Thymus (tissue), 11 donors: ENCODE measurements around the gene ZFR2. TPM values are rescaled to one million over a fixed set of nuclear protein-coding genes. Genes with fewer than 3 reads are reported as not detected.

Experiments
- DNase-seq, 9 donors: peaks; one replicate each; pipeline ENCODE4 v3.0.0-alpha.2; 2013; ENCODE audit warnings: low spot score in 9 of 9, low read depth in 6 of 9, missing footprints in 1 of 9
- H3K27ac ChIP-seq, 2 donors: one replicate each; pipeline ENCODE4 v1.5.1; 2013; ENCODE audit warnings: control low read depth in 1 of 2, low read depth in 1 of 2, low read length in 1 of 2, mild to moderate bottlenecking in 1 of 2, moderate library complexity in 1 of 2
- H3K27me3 ChIP-seq, 2 donors: one replicate each; pipeline ENCODE4 v1.5.1; 2013; ENCODE audit warnings: low read length in 1 of 2; ENCODE audit not compliant: control insufficient read depth in 2 of 2, insufficient read depth in 1 of 2
- H3K36me3 ChIP-seq, 2 donors: one replicate each; pipeline ENCODE4 v1.5.1; 2013; ENCODE audit warnings: low read length in 1 of 2, mild to moderate bottlenecking in 1 of 2, moderate library complexity in 1 of 2; ENCODE audit not compliant: control insufficient read depth in 2 of 2, insufficient read depth in 2 of 2
- H3K4me1 ChIP-seq, 2 donors: one replicate each; pipeline ENCODE4 v1.5.1; 2013; ENCODE audit warnings: low read length in 2 of 2; ENCODE audit not compliant: control insufficient read depth in 2 of 2, insufficient read depth in 2 of 2
- H3K4me3 ChIP-seq, 2 donors: one replicate each; pipeline ENCODE4 v1.5.1; 2013; ENCODE audit warnings: low read length in 2 of 2, control low read depth in 1 of 2, mild to moderate bottlenecking in 1 of 2
- H3K9me3 ChIP-seq, 2 donors: one replicate each; pipeline ENCODE4 v1.5.1; 2013; ENCODE audit warnings: low read length in 1 of 2, mild to moderate bottlenecking in 1 of 2; ENCODE audit not compliant: control insufficient read depth in 2 of 2, insufficient read depth in 1 of 2
- WGBS: extraction: QIAGEN DNeasy Blood & Tissue Kit; methylation state at CpG from one replicate; pipeline ENCODE4 v1.1.7; 2013; 5-methylcytosine and 5-hydroxymethylcytosine counted together
- polyA plus RNA-seq: library from polyadenylated mRNA; stranded (reverse); fragments of 200-250 nt; gene quantifications from one replicate; pipeline ENCODE4 v1.2.3, GENCODE V29; 2013
- total RNA-seq: library from RNA; stranded (reverse); fragments of 120-200 nt; gene quantifications from one replicate; pipeline ENCODE4 v1.2.4, GENCODE V29; 2013
- donor health status: healthy.

Gene ZFR2
- total and polyA plus RNA-seq, 2 donors = 0.32 to 0.33 TPM

GRCh38 chr19:3860499-3860898 is 8.3 kb downstream of the ZFR2 start:
- Histone ChIP-seq H3K4me1 (no peaks in the 10 kb centered on the region), H3K27ac (no peak overlapping the region), H3K36me3 (no peaks in the 10 kb centered on the region), H3K4me3 (no peak overlapping the region), H3K27me3 (peaks cover 0 to 2% of the 10 kb centered on the region in 2 donors), H3K9me3 (no peaks in the 10 kb centered on the region)
- WGBS = 93% methylated on average over 17 of the region's 17 CpGs
- DNase-seq = no peak

GRCh38 chr19:3857449-3858003 is 11.3 kb downstream of the ZFR2 start:
- Histone ChIP-seq H3K9me3 (peaks cover 0 to 3% of the 10 kb centered on the region in 2 donors), H3K4me3 (no peak overlapping the region), H3K27me3 (no peaks in the 10 kb centered on the region), H3K4me1 (no peaks in the 10 kb centered on the region), H3K27ac (no peak overlapping the region), H3K36me3 (no peaks in the 10 kb centered on the region)
- 75% methylated on average over 12 of the region's 12 CpGs for WGBS
- DNase-seq = peak in 2 of 9 donors; percentile 21 to 27

- Histone ChIP-seq H3K9me3 (peaks cover 3 to 18% of the 10 kb centered on the region in 2 donors), H3K27ac (no peak overlapping the region), H3K4me3 (no peak overlapping the region), H3K27me3 (no peaks in the 10 kb centered on the region), H3K4me1 (no peaks in the 10 kb centered on the region), H3K36me3 (no peaks in the 10 kb centered on the region)
- no peak for DNase-seq
- 92% methylated on average over 19 of the region's 19 CpGs for WGBS
Measured at GRCh38 chr19:3855320-3855719, 13.5 kb downstream of the ZFR2 start.

DNA sequence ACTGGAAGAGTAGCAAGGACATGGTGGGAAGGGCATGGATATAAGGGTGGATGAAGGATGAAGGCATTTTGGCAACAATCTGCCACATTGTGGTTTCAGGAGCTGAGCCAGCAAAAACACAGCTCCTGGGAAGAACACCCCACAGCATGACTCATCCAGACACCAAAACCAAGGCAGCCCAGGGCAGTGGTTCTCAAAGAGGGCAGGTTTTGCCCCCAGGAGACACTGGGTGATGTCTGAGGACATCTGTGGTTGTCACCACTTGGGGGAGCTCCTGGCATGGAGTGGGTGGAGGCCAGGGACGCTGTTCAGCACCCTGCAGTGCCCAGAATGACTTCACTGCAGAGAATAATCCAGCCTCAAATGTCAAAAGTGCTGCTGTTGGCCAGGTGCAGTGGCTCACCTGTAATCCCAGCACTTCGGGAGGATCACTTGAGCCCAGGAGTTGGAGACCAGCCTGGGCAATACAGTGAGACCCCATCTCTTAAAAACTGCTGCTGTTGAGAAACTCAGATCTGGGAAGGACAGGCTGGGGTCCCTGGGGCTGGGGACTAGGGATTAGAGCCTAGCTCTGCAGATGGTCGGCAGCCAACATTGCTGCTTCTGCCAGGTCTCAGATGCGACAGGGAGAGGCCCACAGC is 16.1 kb downstream of the ZFR2 start:
- no peak overlapping the region for H3K27ac ChIP-seq
- peak in 1 of 9 donors; percentile 23 for DNase-seq
- no peaks in the 10 kb centered on the region for H3K4me1 ChIP-seq
- peaks cover 3 to 18% of the 10 kb centered on the region in 2 donors for H3K9me3 ChIP-seq
- H3K36me3 ChIP-seq = no peaks in the 10 kb centered on the region
- H3K27me3 ChIP-seq = no peaks in the 10 kb centered on the region
- 86% methylated on average over 4 of the region's 4 CpGs for WGBS
- H3K4me3 ChIP-seq = no peak overlapping the region

- no peak for DNase-seq
- WGBS = 96% methylated on average over 1 of the region's 1 CpG
Measured at GRCh38 chr19:3852177-3852511, 16.7 kb downstream of the ZFR2 start.

GRCh38 chr19:3851254-3852176 is 17.3 kb downstream of the ZFR2 start:
- no peak for DNase-seq
- Histone ChIP-seq H3K36me3 (no peaks in the 10 kb centered on the region), H3K4me3 (no peak overlapping the region), H3K9me3 (peaks cover 3 to 18% of the 10 kb centered on the region in 2 donors), H3K4me1 (no peaks in the 10 kb centered on the region), H3K27me3 (no peaks in the 10 kb centered on the region), H3K27ac (no peak overlapping the region)
- WGBS = 95% methylated on average over 11 of the region's 11 CpGs

More at GRCh38 chr19:3852177-3852511, 16.7 kb downstream of the ZFR2 start:
- H3K36me3 ChIP-seq = no peaks in the 10 kb centered on the region
- H3K9me3 ChIP-seq = peaks cover 3 to 18% of the 10 kb centered on the region in 2 donors
- H3K4me1 ChIP-seq = no peaks in the 10 kb centered on the region
- H3K27ac ChIP-seq = no peak overlapping the region
- H3K4me3 ChIP-seq = no peak overlapping the region
- no peaks in the 10 kb centered on the region for H3K27me3 ChIP-seq

DNA sequence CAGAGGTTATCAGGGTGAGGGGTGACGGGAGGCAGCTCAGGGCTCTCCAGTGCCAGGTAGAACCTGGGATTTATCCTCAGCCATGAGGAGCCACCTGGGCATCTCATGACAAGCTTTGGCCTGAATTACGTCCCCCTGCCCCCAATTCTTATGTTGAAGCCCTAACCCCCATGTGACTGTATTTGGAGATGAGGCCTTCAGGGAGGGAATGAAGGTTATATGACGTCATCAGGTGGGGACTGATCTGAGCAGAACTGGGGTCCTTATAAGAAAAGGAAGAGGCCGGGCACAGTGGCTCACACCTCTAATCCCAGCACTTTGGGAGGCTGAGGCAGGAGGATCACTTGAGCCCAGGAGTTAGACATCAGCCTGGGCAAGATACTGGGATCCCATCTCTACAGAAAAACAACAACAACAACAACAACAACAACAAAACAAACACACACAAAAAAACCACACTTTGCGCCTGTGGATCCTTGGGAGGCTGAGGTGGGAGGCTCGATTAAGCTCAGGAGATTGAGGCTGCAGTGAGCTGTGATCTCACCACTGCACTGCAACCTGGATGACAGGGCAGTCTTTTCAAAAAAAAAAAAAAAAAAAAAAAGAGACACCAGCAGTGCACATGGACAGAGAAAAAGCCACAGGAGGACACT is 18.4 kb downstream of the ZFR2 start:
- DNase-seq = no peak
- H3K27me3 ChIP-seq = no peaks in the 10 kb centered on the region
- no peak overlapping the region for H3K4me3 ChIP-seq
- peaks cover 3 to 18% of the 10 kb centered on the region in 2 donors for H3K9me3 ChIP-seq
- no peaks in the 10 kb centered on the region for H3K4me1 ChIP-seq
- no peaks in the 10 kb centered on the region for H3K36me3 ChIP-seq
- H3K27ac ChIP-seq = no peak overlapping the region
- 96% methylated on average over 6 of the region's 6 CpGs for WGBS

- H3K4me1 ChIP-seq = no peaks in the 10 kb centered on the region
- peaks cover 3 to 18% of the 10 kb centered on the region in 2 donors for H3K9me3 ChIP-seq
- WGBS = 92% methylated on average over 12 of the region's 12 CpGs
- H3K27ac ChIP-seq = no peak overlapping the region
- no peak for DNase-seq
- H3K36me3 ChIP-seq = no peaks in the 10 kb centered on the region
- H3K27me3 ChIP-seq = no peaks in the 10 kb centered on the region
- no peak overlapping the region for H3K4me3 ChIP-seq
Measured at GRCh38 chr19:3849787-3850186, 19.1 kb downstream of the ZFR2 start.
